Natural killer cell (primary cell): ENCODE measurements around the gene GLIS1. TPM values are rescaled to one million over a fixed set of nuclear protein-coding genes. Genes with fewer than 3 reads are reported as not detected.

ENCODE experiments used
- ATAC-seq, 3 donors: fragments of 150-1000 bp in 2 of 3; fragments of 200-7000 bp in 1 of 3; cut with Tn5 transposase; 1 replicate in 1 of 3; 2 replicates in 2 of 3; pipeline ENCODE4 v1.10.0; 2021; ENCODE audit warnings: mild to moderate bottlenecking in 2 of 3, moderate library complexity in 2 of 3
- DNase-seq, 2 donors: peaks; one replicate each; pipeline versions ENCODE4 v3.0.0 to v3.0.0-alpha.2; 2013 to 2021; ENCODE audit warnings: mixed read lengths in 1 of 2
- H3K27ac ChIP-seq: one replicate; pipeline ENCODE4 v1.5.1; 2013; ENCODE audit warnings: mild to moderate bottlenecking, low read length
- H3K27me3 ChIP-seq: one replicate; pipeline ENCODE4 v1.6.1; 2013; ENCODE audit warnings: low read length; ENCODE audit not compliant: control insufficient read depth, insufficient read depth
- H3K36me3 ChIP-seq: one replicate; pipeline ENCODE4 v1.6.1; 2013; ENCODE audit warnings: low read length; ENCODE audit not compliant: control insufficient read depth, insufficient read depth
- H3K4me1 ChIP-seq: one replicate; pipeline ENCODE4 v1.6.1; 2013; ENCODE audit warnings: low read length; ENCODE audit not compliant: control insufficient read depth, insufficient read depth
- H3K4me3 ChIP-seq: one replicate; pipeline ENCODE4 v1.5.1; 2013; ENCODE audit warnings: low read length
- H3K9me3 ChIP-seq: one replicate; pipeline ENCODE4 v1.6.1; 2013; ENCODE audit warnings: low read length; ENCODE audit not compliant: control insufficient read depth, insufficient read depth
- H3K27ac Mint-ChIP-seq, 2 donors: one replicate each; pipeline ENCODE4 v1.8.0; 2022; ENCODE audit warnings: mild to moderate bottlenecking in 2 of 2, mixed read lengths in 2 of 2, moderate library complexity in 1 of 2
- H3K27me3 Mint-ChIP-seq, 2 donors: one replicate each; pipeline ENCODE4 v1.8.0; 2022; ENCODE audit warnings: low read depth in 2 of 2, mixed read lengths in 2 of 2
- H3K36me3 Mint-ChIP-seq: one replicate; pipeline ENCODE4 v1.8.0; 2022; ENCODE audit warnings: mixed read lengths
- H3K4me1 Mint-ChIP-seq, 2 donors: one replicate each; pipeline ENCODE4 v1.8.0; 2022; ENCODE audit warnings: mixed read lengths in 2 of 2
- H3K4me3 Mint-ChIP-seq: one replicate; pipeline ENCODE4 v1.8.0; 2022; ENCODE audit warnings: mild to moderate bottlenecking, moderate library complexity, mixed read lengths
- H3K9me3 Mint-ChIP-seq, 2 donors: one replicate each; pipeline ENCODE4 v1.8.0; 2022; ENCODE audit warnings: mixed read lengths in 2 of 2
- CTCF ChIP-seq: fragments of 200-600 bp; IDR thresholded peaks from one replicate; pipeline ENCODE4 v1.8.0; 2022; ENCODE audit warnings: antibody characterized with exemption
- WGBS: methylation state at CpG from one replicate; pipeline ENCODE4 v1.1.7; 2013; ENCODE audit warnings: missing lambda C conversion rate; ENCODE audit not compliant: insufficient coverage; 5-methylcytosine and 5-hydroxymethylcytosine counted together
- intact Hi-C: fragments of 100-400 bp; cut with micrococcal nuclease; formaldehyde crosslinking; loops from one replicate; pipeline ENCODE4 v1.14.2; 2022
- total RNA-seq, 4 donors: library from RNA; stranded (reverse); fragments of 120-200 nt in 1 of 4; gene quantifications; one replicate each; pipeline versions ENCODE4 v1.2.3 to v1.2.4, GENCODE V29; 2013 to 2022

Gene GLIS1
- total RNA-seq, 3 donors from 2014 or later (not counting 1 experiment from before 2014, with no cell fraction given), result not detected

GRCh38 chr1:53560581-53561502, 178.1 kb downstream of the GLIS1 start:
- H3K9me3 ChIP-seq, result no peaks in the 10 kb centered on the region
- Mint-ChIP-seq H3K4me3 (no peak overlapping the region), H3K27ac (no peak overlapping the region), H3K4me1 (peaks cover 14 to 23% of the 10 kb centered on the region in 2 donors), H3K9me3 (no peaks in the 10 kb centered on the region), H3K36me3 (no peaks in the 10 kb centered on the region), H3K27me3 (peaks cover 29 to 38% of the 10 kb centered on the region in 2 donors)
- TF ChIP-seq CTCF, result no peak
- H3K4me3 ChIP-seq, result no peak overlapping the region
- intact Hi-C loops, result no loop called here
- DNase-seq (peak in 1 of 2 donors; percentile 8), ATAC-seq (no peak)
- H3K36me3 ChIP-seq, result no peaks in the 10 kb centered on the region
- WGBS, result 90% methylated on average over 15 of the region's 15 CpGs
- no peak overlapping the region for H3K27ac ChIP-seq
- peaks cover 17% of the 10 kb centered on the region for H3K4me1 ChIP-seq
- peaks cover 6% of the 10 kb centered on the region for H3K27me3 ChIP-seq

GRCh38 chr1:53559854-53560580, 178.9 kb downstream of the GLIS1 start:
- no peaks in the 10 kb centered on the region for H3K9me3 Mint-ChIP-seq
- peaks cover 27 to 30% of the 10 kb centered on the region in 2 donors for H3K27me3 Mint-ChIP-seq
- H3K4me3 ChIP-seq, result no peak overlapping the region
- peaks cover 17% of the 10 kb centered on the region for H3K4me1 ChIP-seq
- H3K4me3 Mint-ChIP-seq, result no peak overlapping the region
- H3K36me3 ChIP-seq, result no peaks in the 10 kb centered on the region
- intact Hi-C loops, result no loop called here
- no peak for TF ChIP-seq CTCF
- ATAC-seq (no peak), DNase-seq (peak in 1 of 2 donors; percentile 7)
- peaks cover 6% of the 10 kb centered on the region for H3K27me3 ChIP-seq
- no peaks in the 10 kb centered on the region for H3K9me3 ChIP-seq
- WGBS, result 93% methylated on average over 12 of the region's 12 CpGs
- no peak overlapping the region for H3K27ac ChIP-seq
- H3K4me1 Mint-ChIP-seq, result peaks cover 14 to 23% of the 10 kb centered on the region in 2 donors
- H3K36me3 Mint-ChIP-seq, result no peaks in the 10 kb centered on the region
- H3K27ac Mint-ChIP-seq, result no peak overlapping the region

- Mint-ChIP-seq H3K27ac (no peak overlapping the region), H3K4me1 (peaks cover 14 to 23% of the 10 kb centered on the region in 2 donors), H3K36me3 (no peaks in the 10 kb centered on the region), H3K4me3 (no peak overlapping the region), H3K9me3 (no peaks in the 10 kb centered on the region), H3K27me3 (peaks cover 26 to 27% of the 10 kb centered on the region in 2 donors)
- Histone ChIP-seq H3K36me3 (no peaks in the 10 kb centered on the region), H3K4me1 (peaks cover 23% of the 10 kb centered on the region), H3K4me3 (no peak overlapping the region), H3K9me3 (no peaks in the 10 kb centered on the region), H3K27ac (no peak overlapping the region), H3K27me3 (peaks cover 6% of the 10 kb centered on the region)
- DNase-seq (peak in 1 of 2 donors; percentile 11), ATAC-seq (no peak)
- intact Hi-C loops, result no loop called here
- WGBS, result 92% methylated on average over 13 of the region's 13 CpGs
- no peak for TF ChIP-seq CTCF
These were observed 179.6 kb downstream of the GLIS1 start for GRCh38 chr1:53559391-53559815.
